HT1080 (cell line): Measurements from ENCODE around the gene EEFSEC. TPM values are rescaled to one million over a fixed set of nuclear protein-coding genes. Genes with fewer than 3 reads are reported as not detected.

ENCODE experiments used
- DNase-seq: peaks from one replicate; pipeline ENCODE4 v3.0.0-alpha.2; 2015; ENCODE audit warnings: low read depth
- total RNA-seq: library from RNA; depleted of rRNA; stranded (reverse); fragments of >200 nt; shearing (Covaris generic); gene quantifications from 2 replicates; pipeline ENCODE4 v1.2.3, GENCODE V29; 2014

Gene EEFSEC
- total RNA-seq, 1 experiment from 2014 or later = 12.3 TPM

GRCh38 chr3:128409624-128410581 is 256.6 kb downstream of the EEFSEC start:
- DNase-seq = no peak

GRCh38 chr3:128410669-128411573 is 257.6 kb downstream of the EEFSEC start:
- DNase-seq = no peak

GRCh38 chr3:128411574-128412064 is 258.3 kb downstream of the EEFSEC start:
- no peak for DNase-seq

- DNase-seq = no peak
These were observed 259.1 kb downstream of the EEFSEC start for GRCh38 chr3:128412180-128413002.

- no peak for DNase-seq
These were observed 259.7 kb downstream of the EEFSEC start for GRCh38 chr3:128413003-128413370.

DNA sequence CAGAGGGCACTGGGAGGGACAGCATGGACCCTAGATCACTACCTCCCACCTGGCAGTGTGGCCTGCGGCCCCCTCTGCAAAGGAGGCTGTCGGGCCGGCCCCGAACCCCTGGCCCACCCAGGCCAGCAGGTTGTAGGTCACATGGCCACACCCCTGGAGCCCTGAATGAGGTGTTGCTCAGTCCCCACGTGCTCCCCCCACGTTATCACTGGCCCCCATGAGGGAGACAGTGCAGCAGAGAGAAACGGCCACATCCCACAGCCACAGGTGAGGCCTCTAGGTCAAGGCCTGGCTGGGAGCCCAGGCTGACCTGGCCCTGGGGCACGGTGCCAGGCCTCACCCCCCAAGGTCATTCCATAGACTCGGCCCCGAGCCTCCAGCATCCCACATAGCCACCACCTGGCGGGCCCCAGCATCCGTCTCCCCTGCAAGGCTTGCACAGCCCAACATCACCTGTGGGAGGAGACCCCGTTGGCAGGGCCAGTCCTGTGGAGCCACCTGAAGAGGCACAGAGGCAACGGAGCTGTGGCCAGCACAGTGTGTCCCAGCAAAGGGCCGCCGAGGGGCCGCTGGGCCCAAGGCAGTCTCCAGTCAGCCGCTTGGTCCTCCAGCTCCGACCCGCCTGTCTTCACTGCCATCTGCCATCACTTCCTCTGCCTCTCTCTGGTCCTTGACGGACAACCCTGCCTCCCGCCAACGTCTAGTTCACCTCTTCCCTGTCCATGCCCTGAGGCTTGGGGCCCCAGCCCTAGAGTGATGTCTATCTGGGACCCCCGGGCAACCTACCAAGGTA is 260.3 kb downstream of the EEFSEC start:
- no peak for DNase-seq

- DNase-seq = no peak
These were observed 262.0 kb downstream of the EEFSEC start for GRCh38 chr3:128415200-128415772.

GRCh38 chr3:128415773-128416577 is 262.7 kb downstream of the EEFSEC start:
- no peak for DNase-seq

DNA sequence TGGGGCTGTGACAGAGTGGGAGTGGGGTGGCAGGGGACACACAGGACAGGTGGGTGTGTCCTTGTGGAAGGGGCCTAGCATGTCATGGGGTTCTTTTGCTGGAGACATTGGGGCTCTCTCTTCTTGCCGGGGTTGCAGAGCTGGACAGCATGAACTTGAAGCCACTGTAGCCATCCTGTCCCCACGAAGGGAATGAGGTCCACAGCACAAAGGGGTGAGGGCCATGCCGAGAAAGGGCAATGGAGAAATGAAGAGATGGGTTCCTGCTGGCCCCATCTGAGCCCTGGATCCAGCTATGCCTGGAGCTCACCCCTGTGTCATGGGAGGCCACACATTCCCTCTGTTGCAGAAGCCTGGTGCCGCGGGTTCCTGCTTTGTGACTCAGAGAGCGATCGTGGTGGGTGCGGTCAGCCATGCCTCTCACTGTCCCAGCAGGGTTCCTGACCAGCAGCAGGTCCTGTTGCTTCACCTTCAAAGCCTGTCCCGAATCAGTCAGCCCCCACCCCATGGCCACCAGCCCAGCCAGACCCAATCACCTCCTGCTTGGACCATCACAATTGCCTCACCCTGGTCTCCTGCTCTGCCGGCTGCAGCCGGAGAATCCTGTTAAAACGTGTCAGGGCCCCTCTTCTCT is 263.4 kb downstream of the EEFSEC start:
- DNase-seq = peak; percentile 98

GRCh38 chr3:128418900-128419299 is 265.6 kb downstream of the EEFSEC start:
- no peak for DNase-seq

GRCh38 chr3:128419311-128419710 is 266.0 kb downstream of the EEFSEC start:
- no peak for DNase-seq

DNA sequence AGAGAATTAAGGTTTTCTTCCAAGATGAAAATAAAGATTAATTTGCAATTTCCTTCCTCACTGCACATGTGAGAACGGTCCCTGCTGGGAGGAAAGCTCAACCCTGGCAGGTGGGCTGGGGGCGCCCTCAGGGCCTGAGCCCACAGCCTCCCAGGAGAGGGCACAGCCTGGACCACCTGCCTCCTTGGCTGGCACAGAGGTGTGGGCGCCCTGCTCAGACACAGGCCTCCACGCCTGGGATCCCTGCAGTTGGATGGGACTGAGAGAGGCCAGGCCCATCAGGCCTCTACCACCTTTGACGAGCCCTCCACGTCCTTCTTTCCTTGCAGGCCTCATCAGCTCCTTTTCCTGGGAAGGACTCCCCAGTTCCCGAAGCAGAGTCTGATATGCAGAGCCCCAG is 267.0 kb downstream of the EEFSEC start:
- no peak for DNase-seq

GRCh38 chr3:128420720-128421438 is 267.6 kb downstream of the EEFSEC start:
- no peak for DNase-seq

DNA sequence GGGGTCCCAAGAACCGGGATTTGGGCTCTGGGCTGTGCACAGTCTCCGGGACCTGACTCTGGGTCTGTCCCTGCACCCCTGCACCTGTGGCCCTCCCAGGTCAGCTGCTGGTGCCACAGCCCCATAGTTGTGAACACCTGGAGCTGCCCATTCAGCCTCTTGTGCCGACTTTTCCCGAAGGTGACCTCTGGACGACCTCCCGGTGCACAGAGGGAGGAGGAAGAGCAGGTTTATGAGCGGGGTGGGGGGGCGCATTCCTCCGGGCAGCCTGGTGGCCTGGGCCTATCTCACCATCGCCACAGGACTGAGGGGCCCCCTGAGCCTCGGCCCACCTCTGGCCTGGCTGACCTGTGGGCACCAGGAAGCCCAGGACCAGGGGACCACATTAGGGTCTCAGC is 268.2 kb downstream of the EEFSEC start:
- no peak for DNase-seq

- DNase-seq = no peak
These were observed 268.7 kb downstream of the EEFSEC start for GRCh38 chr3:128421966-128422365.

- DNase-seq = no peak
These were observed 269.7 kb downstream of the EEFSEC start for GRCh38 chr3:128422762-128423524.

DNA sequence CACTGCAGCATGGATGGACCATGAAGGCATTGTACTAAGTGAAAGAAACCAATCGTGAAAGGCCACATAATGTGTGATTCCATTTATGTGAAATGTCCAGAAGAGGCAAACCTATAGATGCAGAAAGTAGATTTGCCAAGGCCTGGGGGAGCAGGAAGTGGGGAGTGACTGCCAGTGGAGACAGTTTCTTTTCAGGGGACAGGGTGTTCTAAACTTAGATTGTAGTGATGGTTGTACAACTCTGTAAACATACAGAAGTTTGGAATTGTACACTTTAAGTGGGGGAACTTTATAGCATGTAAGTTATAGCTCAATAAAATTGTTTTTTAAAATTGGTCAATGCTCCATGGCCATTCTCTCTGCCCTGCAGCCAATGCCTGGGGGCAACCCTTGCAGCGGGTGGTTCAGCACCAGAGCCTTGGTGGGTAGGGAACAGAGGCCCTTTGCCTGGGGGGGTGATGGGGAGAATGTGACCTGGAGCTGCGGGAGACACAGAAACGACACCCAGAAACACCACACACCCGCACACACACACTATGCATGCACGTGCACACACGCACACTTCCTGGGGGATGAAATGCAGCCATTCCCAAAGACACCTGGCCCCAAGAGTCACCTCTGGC is 270.4 kb downstream of the EEFSEC start:
- no peak for DNase-seq
